NB4 (cell line): ENCODE measurements around the gene DHFR2.

ENCODE experiments used
- DNase-seq: peaks from one replicate; pipeline ENCODE4 v3.0.0; 2010; ENCODE audit warnings: low read depth
- H3K4me3 ChIP-seq: one replicate; pipeline ENCODE4 v1.5.1; 2011; ENCODE audit warnings: mild to moderate bottlenecking, low read depth, low read length, moderate library complexity
- MAX ChIP-seq: IDR thresholded peaks from 2 replicates; pipeline ENCODE4 v1.6.1; 2011; ENCODE audit warnings: low read depth, low read length
- MYC ChIP-seq: IDR thresholded peaks from 2 replicates; pipeline ENCODE4 v1.6.1; 2011; ENCODE audit warnings: low read depth, low read length
- POLR2A ChIP-seq: IDR thresholded peaks from 2 replicates; pipeline ENCODE4 v1.6.1; 2011; ENCODE audit warnings: mild to moderate bottlenecking; ENCODE audit not compliant: insufficient read length; ENCODE audit errors: extremely low read depth
- TF ChIP-seq, protein P1 (sequence below): IDR thresholded peaks from one replicate; pipeline ENCODE4 v1.5.1; 2012; ENCODE audit warnings: low read depth, low read length

The DHFR2 gene

GRCh38 chr3:94095111-94095510 lies 32.4 kb upstream of the DHFR2 start:
- no peak for DNase-seq
- TF ChIP-seq, protein P1, sequence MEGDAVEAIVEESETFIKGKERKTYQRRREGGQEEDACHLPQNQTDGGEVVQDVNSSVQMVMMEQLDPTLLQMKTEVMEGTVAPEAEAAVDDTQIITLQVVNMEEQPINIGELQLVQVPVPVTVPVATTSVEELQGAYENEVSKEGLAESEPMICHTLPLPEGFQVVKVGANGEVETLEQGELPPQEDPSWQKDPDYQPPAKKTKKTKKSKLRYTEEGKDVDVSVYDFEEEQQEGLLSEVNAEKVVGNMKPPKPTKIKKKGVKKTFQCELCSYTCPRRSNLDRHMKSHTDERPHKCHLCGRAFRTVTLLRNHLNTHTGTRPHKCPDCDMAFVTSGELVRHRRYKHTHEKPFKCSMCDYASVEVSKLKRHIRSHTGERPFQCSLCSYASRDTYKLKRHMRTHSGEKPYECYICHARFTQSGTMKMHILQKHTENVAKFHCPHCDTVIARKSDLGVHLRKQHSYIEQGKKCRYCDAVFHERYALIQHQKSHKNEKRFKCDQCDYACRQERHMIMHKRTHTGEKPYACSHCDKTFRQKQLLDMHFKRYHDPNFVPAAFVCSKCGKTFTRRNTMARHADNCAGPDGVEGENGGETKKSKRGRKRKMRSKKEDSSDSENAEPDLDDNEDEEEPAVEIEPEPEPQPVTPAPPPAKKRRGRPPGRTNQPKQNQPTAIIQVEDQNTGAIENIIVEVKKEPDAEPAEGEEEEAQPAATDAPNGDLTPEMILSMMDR = no peak
- TF ChIP-seq POLR2A = no peak
- TF ChIP-seq MAX = no peak
- TF ChIP-seq MYC = no peak
- no peak overlapping the region for H3K4me3 ChIP-seq

- no peak for DNase-seq
- no peak for TF ChIP-seq POLR2A
- H3K4me3 ChIP-seq = no peak overlapping the region
Observed at GRCh38 chr3:94093151-94093550, 30.4 kb upstream of the DHFR2 start.

DNA sequence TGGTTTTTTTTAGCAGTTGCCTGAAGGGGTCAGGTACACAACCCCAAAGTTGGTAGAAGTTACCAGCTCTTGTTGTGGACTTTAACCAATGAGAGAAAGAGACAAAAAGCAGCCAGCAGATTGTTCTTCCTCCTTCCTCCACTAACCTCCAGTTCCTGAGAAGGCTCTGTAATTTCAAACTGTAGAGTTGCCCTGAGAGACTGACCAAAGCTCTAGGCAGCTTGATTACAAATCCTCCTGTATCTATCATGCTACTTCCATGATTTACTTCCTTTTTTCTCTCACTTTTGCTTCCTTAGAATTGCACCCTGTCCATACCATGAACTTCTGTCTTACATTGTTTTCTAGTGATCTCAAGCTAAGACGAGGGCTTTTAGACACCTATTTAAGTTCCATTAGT lies 29.4 kb upstream of the DHFR2 start:
- no peak for DNase-seq
- H3K4me3 ChIP-seq = no peak overlapping the region
- TF ChIP-seq MAX (no peak), MYC (no peak)
- TF ChIP-seq, protein P1 = no peak

DNA sequence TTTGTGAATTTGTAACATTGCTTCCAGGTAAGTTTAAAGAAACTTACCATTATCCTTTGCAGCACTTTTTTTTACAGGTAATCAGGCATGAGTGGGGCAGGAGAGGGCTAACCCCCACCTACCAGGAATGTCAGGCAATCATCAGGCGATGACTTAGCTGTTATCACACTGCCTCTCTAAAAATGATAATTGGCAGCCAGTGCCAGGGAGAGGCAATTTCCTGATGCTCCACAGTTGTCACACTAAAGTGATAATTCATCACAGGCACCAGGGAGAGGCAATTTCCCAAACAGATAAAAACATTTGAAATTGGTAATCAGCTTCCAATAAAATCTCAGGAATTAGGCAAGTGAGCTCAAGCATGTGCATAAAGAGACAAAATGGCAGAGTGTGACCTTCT lies 26.4 kb upstream of the DHFR2 start:
- no peak overlapping the region for H3K4me3 ChIP-seq
- no peak for DNase-seq
- TF ChIP-seq MYC (no peak), POLR2A (no peak), MAX (no peak)
- TF ChIP-seq, protein P1 = no peak

DNA sequence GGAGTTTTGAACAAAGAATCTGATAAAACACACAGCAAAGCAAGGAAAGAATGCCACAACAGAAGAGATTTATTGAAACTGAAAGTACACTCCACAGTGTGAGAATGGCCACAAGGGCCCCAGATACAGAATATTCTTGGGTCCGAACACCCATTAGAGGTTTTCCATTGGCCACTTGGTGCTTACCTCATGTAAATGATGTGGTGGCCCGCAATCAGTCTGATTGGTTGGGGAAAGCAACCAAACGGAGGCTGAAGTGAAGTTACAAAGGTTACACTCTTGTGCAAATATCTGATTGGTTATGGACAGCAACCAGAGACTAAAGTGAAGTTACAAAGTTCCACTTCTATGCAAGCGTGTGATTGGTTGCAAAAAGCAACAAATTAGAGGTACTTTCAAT lies 20.5 kb upstream of the DHFR2 start:
- no peak for TF ChIP-seq MYC
- no peak for TF ChIP-seq MAX
- no peak for TF ChIP-seq POLR2A
- TF ChIP-seq, protein P1 = no peak
- DNase-seq = no peak
- H3K4me3 ChIP-seq = no peak overlapping the region

DNA sequence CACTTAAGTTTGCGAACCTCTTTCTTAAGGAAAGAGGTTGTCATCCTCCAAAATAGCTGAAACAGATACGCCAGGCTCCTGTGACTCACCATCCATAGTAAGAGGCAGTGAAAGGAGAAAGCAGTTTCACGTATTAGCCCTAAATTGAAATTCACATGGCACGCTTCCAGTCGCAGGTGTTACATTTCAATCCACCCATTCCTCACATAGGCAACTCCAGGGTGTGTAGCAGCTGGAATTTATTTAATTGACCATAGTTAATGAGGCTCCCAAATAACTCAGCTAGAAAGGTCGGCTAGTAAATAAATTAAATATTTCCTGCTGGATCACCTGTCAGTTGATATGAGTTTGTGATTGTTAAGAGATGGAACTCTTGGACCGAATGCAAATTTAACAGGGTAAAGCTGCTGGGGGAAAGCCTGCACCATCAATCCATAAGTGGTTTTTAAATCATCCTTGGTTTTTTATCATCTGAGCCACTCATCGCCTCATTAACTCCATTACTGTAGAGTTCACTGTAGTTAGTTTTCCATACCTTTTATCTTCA lies 19.7 kb upstream of the DHFR2 start:
- TF ChIP-seq, protein P1 = no peak
- TF ChIP-seq POLR2A (no peak), MAX (no peak), MYC (no peak)
- no peak for DNase-seq
- no peak overlapping the region for H3K4me3 ChIP-seq
